Ascending aorta (tissue), 2 donors: ENCODE data around the gene ASPSCR1. TPM values are rescaled to one million over a fixed set of nuclear protein-coding genes. Genes with fewer than 3 reads are reported as not detected.

Experiments used
- DNase-seq, 2 donors: peaks; one replicate each; pipeline ENCODE4 v3.0.0-alpha.2; 2019; ENCODE audit warnings: low spot score in 2 of 2
- H3K27ac ChIP-seq, 2 donors: fragments of 200-600 bp; sonication (generic); one replicate each; pipeline ENCODE4 v1.5.1; 2016 to 2017; ENCODE audit warnings: mild to moderate bottlenecking in 1 of 2
- H3K27me3 ChIP-seq: fragments of 200-600 bp; sonication (generic); one replicate; pipeline ENCODE4 v1.5.1; 2017
- H3K36me3 ChIP-seq, 2 donors: fragments of 200-600 bp; sonication (generic); one replicate each; pipeline ENCODE4 v1.5.1; 2016
- H3K4me1 ChIP-seq, 2 donors: fragments of 200-600 bp; sonication (generic); one replicate each; pipeline ENCODE4 v1.5.1; 2016 to 2017; ENCODE audit warnings: mild to moderate bottlenecking in 1 of 2
- H3K4me3 ChIP-seq, 2 donors: fragments of 200-600 bp; sonication (generic); one replicate each; pipeline ENCODE4 v1.5.1; 2016 to 2017; ENCODE audit warnings: mild to moderate bottlenecking in 1 of 2
- H3K9me3 ChIP-seq, 2 donors: fragments of 200-600 bp; sonication (generic); one replicate each; pipeline ENCODE4 v1.5.1; 2016
- CTCF ChIP-seq, 3 experiments: fragments of 200-600 bp in 2 of 3; fragments of 450-650 bp in 1 of 3; sonication (generic) in 2 of 3; IDR thresholded peaks; one replicate each; pipeline ENCODE4 v1.5.1; 2016 to 2019; ENCODE audit warnings: antibody characterized with exemption in 3 of 3, mild to moderate bottlenecking in 1 of 3, moderate library complexity in 1 of 3
- intact Hi-C: fragments of 100-400 bp; cut with DNase I; formaldehyde crosslinking; loops from one replicate; pipeline ENCODE4 v1.15.1; 2023
- total RNA-seq: library from RNA; depleted of rRNA; stranded (reverse); fragments of >200 nt; gene quantifications from one replicate; pipeline ENCODE4 v1.1.0, GENCODE V29; 2016

The ASPSCR1 gene
- total RNA-seq, 1 donor from 2014 or later = 45.1 TPM

DNA sequence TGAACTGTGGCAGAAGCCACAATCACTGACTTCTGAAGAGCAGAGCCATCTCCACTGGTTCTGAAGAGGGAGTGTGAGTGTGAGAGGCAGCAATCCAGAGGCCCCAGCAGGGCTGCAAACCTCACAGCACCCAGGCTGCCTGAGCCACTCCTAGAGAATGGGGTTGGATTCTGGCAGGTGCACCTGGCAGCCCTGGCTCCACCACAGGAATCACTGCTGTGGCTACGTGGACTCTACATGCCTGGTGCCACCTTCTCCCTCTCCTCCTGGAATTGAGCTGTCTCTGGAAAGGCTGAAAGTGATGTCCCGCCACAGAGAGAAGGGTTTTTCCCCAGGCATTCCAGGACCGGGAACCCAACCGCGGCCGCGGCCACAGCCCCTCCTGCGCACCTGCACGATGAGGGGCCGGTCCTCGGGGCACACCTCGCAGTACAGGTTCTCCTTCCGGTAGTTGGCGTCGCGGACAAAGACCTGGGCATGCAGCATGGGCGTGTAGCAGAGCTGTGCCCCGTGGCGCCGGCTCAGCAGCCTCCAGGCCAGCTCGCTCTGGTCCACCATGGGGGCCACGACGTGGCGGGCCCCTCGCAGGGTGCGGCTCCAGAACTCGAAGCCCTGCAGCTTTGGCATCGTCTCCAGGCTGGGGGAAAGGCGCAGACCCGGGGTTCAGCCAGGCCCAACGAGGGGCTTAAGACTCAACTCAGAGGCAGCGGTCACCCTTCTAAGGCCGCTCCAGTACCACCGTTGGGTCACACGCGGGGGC is 87.2 kb downstream of the ASPSCR1 start:
- Histone ChIP-seq H3K4me1 (peaks cover 13 to 18% of the 10 kb centered on the region in 2 donors), H3K27me3 (no peaks in the 10 kb centered on the region), H3K4me3 (peak overlapping the region; percentile 87 to 92), H3K36me3 (peaks cover 37 to 38% of the 10 kb centered on the region in 2 donors), H3K27ac (peak overlapping the region; percentile 92 to 95), H3K9me3 (no peaks in the 10 kb centered on the region)
- intact Hi-C loops = loop anchor here (1.0 to 2.0 kb wide), 2 partner anchors 14 to 34 kb away; partner anchors contain the start of genes FASN, GPS1 and RFNG
- DNase-seq = no peak
- TF ChIP-seq CTCF (IDR thresholded peaks at IDR 0.05) = no peak

DNA sequence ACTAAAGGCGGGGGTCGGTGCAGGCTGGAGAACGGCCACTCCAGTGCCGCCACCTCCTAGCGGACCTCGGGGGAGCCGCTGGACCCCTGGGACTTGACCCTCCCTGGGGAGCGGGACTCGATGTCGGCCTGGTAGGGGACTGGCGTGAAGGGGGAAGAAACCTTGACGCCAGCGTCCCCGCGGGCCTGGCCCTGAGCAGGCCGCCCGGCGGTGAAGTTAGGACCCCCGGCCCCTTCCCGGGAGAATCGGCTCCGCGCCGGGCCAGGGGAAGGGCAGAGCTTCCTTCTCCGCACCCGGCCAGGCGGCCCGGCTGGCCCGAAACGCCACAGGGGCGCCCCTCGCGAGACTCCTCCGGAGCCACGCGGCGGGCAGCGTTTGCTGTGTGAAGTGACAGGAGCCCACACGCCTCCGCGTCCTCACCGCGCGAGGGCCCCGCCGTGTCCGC is 87.8 kb downstream of the ASPSCR1 start:
- peak overlapping the region; percentile 92 to 95 for H3K27ac ChIP-seq
- no peak for TF ChIP-seq CTCF (IDR thresholded peaks at IDR 0.05)
- H3K9me3 ChIP-seq = no peaks in the 10 kb centered on the region
- intact Hi-C loops = loop anchor here (1.0 to 2.0 kb wide), 2 partner anchors 14 to 33 kb away; partner anchors contain the start of genes FASN, GPS1 and RFNG
- peaks cover 13 to 18% of the 10 kb centered on the region in 2 donors for H3K4me1 ChIP-seq
- peak overlapping the region; percentile 87 to 92 for H3K4me3 ChIP-seq
- H3K27me3 ChIP-seq = no peaks in the 10 kb centered on the region
- H3K36me3 ChIP-seq = peaks cover 31 to 33% of the 10 kb centered on the region in 2 donors
- no peak for DNase-seq

DNA sequence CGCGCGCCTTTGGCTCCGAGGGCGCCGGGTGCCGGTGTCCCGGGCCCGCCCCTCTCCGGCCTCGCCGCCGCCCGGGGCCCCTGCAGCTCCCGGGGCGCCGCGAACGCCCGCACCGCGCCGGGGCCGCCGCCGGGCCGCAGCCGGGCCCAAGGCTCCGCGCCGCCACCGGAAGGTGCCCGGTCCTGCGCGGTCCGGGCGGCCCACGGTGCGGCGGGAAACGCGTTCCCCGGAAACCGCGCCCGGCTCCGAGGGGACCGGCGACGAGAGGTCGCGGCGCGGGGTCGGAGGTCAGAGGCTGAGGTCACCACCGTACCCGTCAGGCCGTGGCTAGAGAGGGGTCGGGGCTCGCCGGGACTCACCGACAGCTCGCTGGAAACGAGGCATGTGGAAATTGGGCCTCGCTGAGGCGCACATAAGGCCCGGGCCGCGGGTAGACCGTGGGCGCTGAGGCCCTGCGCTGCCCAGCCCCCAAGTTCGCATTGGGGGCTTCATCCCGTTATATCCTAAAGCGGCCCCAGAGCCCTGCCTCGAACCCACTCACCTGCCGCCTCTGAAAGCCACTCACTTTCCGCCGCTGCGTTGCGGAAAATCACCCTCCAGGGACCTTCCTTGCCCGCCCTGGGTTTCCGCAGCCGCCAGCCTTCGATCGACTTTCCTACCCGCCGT is 88.3 kb downstream of the ASPSCR1 start, which contains the start of gene DUS1L:
Gene DUS1L, minus strand, starts transcription at position 167 of the 666 bp plus-strand sequence. CDS start 745 bp downstream, outside the sequence.
- no peaks in the 10 kb centered on the region for H3K27me3 ChIP-seq
- H3K4me1 ChIP-seq = peaks cover 13 to 18% of the 10 kb centered on the region in 2 donors
- H3K27ac ChIP-seq = peak within 1 kb of the TSS; percentile 92 to 95
- TF ChIP-seq CTCF (IDR thresholded peaks at IDR 0.05) = no peak
- H3K4me3 ChIP-seq = peak within 1 kb of the TSS; percentile 87 to 92
- no peaks in the 10 kb centered on the region for H3K9me3 ChIP-seq
- intact Hi-C loops = loop anchor here (1.0 to 2.0 kb wide), 2 partner anchors 15 to 33 kb away; partner anchors contain the start of genes FASN, GPS1 and RFNG
- peaks cover 25 to 28% of the 10 kb centered on the region in 2 donors for H3K36me3 ChIP-seq
- DNase-seq = peak in 1 of 2 donors; percentile 77

Other genes with a start within 250 kb of the ASPSCR1 start
- gene GCGR, start 173.5 kb upstream of the ASPSCR1 start, total RNA-seq = not detected
- gene MCRIP1, start 144.3 kb upstream of the ASPSCR1 start, total RNA-seq = 149 TPM
- gene PPP1R27, start 142.6 kb upstream of the ASPSCR1 start, total RNA-seq = not detected
- 670 TPM for gene P4HB, start 117.1 kb upstream of the ASPSCR1 start, total RNA-seq
- gene ARHGDIA, start 106.3 kb upstream of the ASPSCR1 start, total RNA-seq = 314 TPM
- gene ALYREF, start 86.0 kb upstream of the ASPSCR1 start, total RNA-seq = 31.8 TPM
- gene ANAPC11, start 85.9 kb upstream of the ASPSCR1 start, total RNA-seq = 108 TPM
- gene NPB, start 75.4 kb upstream of the ASPSCR1 start, total RNA-seq = 1.5 TPM
- 81.1 TPM for gene PCYT2, start 66.2 kb upstream of the ASPSCR1 start, total RNA-seq
- 32.6 TPM for gene SIRT7, start 59.5 kb upstream of the ASPSCR1 start, total RNA-seq
- 28.7 TPM for gene MAFG, start 49.9 kb upstream of the ASPSCR1 start, total RNA-seq
- gene PYCR1, start 40.3 kb upstream of the ASPSCR1 start, total RNA-seq = 31.5 TPM
- gene MYADML2, start 30.4 kb upstream of the ASPSCR1 start, total RNA-seq = not detected
- not detected for gene NOTUM, start 16.4 kb upstream of the ASPSCR1 start, total RNA-seq
- 41.3 TPM for gene CENPX, start 45.2 kb downstream of the ASPSCR1 start, total RNA-seq
- gene LRRC45, start 45.7 kb downstream of the ASPSCR1 start, total RNA-seq = 2.0 TPM
- gene RAC3, start 54.0 kb downstream of the ASPSCR1 start, total RNA-seq = not detected
- 160 TPM for gene DCXR, start 60.1 kb downstream of the ASPSCR1 start, total RNA-seq
- 73.7 TPM for gene RFNG, start 74.2 kb downstream of the ASPSCR1 start, total RNA-seq
- gene GPS1, start 74.3 kb downstream of the ASPSCR1 start, total RNA-seq = 42.1 TPM
- 111 TPM for gene DUS1L, start 88.2 kb downstream of the ASPSCR1 start, total RNA-seq
- 90.9 TPM for gene FASN, start 120.6 kb downstream of the ASPSCR1 start, total RNA-seq
- gene CCDC57, start 235.2 kb downstream of the ASPSCR1 start, total RNA-seq = 12.8 TPM